ENCODE results near the gene KLRC1.
"Not testable (repeated sequence)": the region's sequence is repeated elsewhere in the genome, so short reads cannot be mapped to it uniquely, and the experiment has no call there.

The KLRC1 gene

GRCh38 chr12:10409392-10409791 lies 43.8 kb downstream of the KLRC1 start, which contains the start of gene KLRC4:
TSS of gene KLRC4 (minus strand) at chr12:10409757. CDS start at chr12:10409575, 182 bp downstream.
- DNase-seq = no peak

GRCh38 chr12:10408842-10409241 lies 44.3 kb downstream of the KLRC1 start:
- DNase-seq = no peak

- DNase-seq = no peak
These were observed 46.5 kb downstream of the KLRC1 start for GRCh38 chr12:10406725-10407124.

GRCh38 chr12:10405294-10405693 lies 47.9 kb downstream of the KLRC1 start:
- DNase-seq = no peak

- no peak for DNase-seq
These were observed 48.4 kb downstream of the KLRC1 start for GRCh38 chr12:10404798-10405197.

GRCh38 chr12:10400829-10401228 lies 52.3 kb downstream of the KLRC1 start:
- no peak for DNase-seq

- no peak for DNase-seq
These were observed 55.0 kb downstream of the KLRC1 start for GRCh38 chr12:10398168-10398567.

GRCh38 chr12:10397296-10397695 lies 55.9 kb downstream of the KLRC1 start:
- DNase-seq = no peak

DNA sequence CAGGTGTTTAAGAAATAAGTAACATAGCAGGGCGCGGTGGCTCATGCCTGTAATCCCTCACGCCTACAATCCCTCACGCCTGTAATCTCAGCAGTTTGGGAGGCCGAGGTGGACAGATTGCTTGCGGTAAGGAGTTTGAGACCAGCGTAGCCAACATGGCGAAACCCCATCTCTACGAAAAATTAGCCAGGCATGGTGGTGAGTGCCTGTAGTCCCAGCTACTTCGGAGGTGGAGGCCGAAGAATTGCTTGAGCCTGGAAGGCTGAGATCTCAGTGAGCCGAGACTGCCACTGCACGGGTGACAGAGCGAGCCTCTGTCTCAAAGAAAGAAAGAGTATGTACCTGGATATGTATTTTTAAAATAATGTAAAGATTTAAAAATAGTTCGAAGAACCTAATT lies 57.0 kb downstream of the KLRC1 start:
- DNase-seq = not testable (repeated sequence)

All from activated CD4-positive, CD25-positive, alpha-beta regulatory T cell treated with anti-CD3 and anti-CD28 coated beads, Interleukin-2, amount 50 U/mL, for 72 hours (primary cell).